OCI-LY3 (cell line): ENCODE data around the gene RTL5.

Experiments
- H2AFZ ChIP-seq: fragments of 200-600, 300-600 bp; shearing (Covaris generic); 2 replicates; pipeline ENCODE4 v1.6.0; 2014; ENCODE audit warnings: antibody characterized with exemption, low read depth, low read length
- H3K27ac ChIP-seq: fragments of 200-600, 300-600 bp; sonication (generic); 2 replicates; pipeline ENCODE4 v1.5.1; 2014; ENCODE audit warnings: mild to moderate bottlenecking, low read length, moderate library complexity, mixed read lengths
- H3K27me3 ChIP-seq: fragments of 200-600, 300-600 bp; sonication (generic); 2 replicates; pipeline ENCODE4 v1.6.1; 2014; ENCODE audit warnings: low read depth, low read length, mixed read lengths
- H3K36me3 ChIP-seq: fragments of 200-600, 300-600 bp; sonication (generic); replicated peaks from 2 replicates; pipeline ENCODE3; 2014; ENCODE audit warnings: low read depth, low read length, mixed read lengths
- H3K4me1 ChIP-seq: fragments of 300-600, 200-600 bp; sonication (generic); 2 replicates; pipeline ENCODE4 v1.6.1; 2014; ENCODE audit warnings: low read length, mixed read lengths
- H3K4me2 ChIP-seq: fragments of 200-600, 300-600 bp; sonication (generic); 2 replicates; pipeline ENCODE4 v1.6.1; 2014; ENCODE audit warnings: low read length, mixed read lengths
- H3K4me3 ChIP-seq: fragments of 300-600, 200-600 bp; sonication (generic); 2 replicates; pipeline ENCODE4 v1.5.1; 2014; ENCODE audit warnings: antibody characterized with exemption, mild to moderate bottlenecking, low read length, moderate library complexity
- H3K79me2 ChIP-seq: fragments of 300-600, 200-600 bp; shearing (Covaris generic); 2 replicates; pipeline ENCODE4 v1.6.1; 2014; ENCODE audit warnings: mild to moderate bottlenecking, low read length, mixed read lengths
- H3K9ac ChIP-seq: fragments of 300-600, 200-600 bp; shearing (Covaris generic); 2 replicates; pipeline ENCODE4 v1.6.0; 2014; ENCODE audit warnings: mild to moderate bottlenecking, low read length, moderate library complexity
- H3K9me3 ChIP-seq: fragments of 200-600, 300-600 bp; shearing (Covaris generic); 2 replicates; pipeline ENCODE4 v1.6.1; 2014; ENCODE audit warnings: low read length, mixed read lengths; ENCODE audit not compliant: insufficient read depth
- H4K20me1 ChIP-seq: fragments of 200-600, 300-600 bp; sonication (generic); 2 replicates; pipeline ENCODE4 v1.6.1; 2016; ENCODE audit warnings: low read length, mixed read lengths; ENCODE audit not compliant: insufficient read depth
- EZH2phosphoT487 ChIP-seq: fragments of 200-600 bp; shearing (Covaris generic); IDR thresholded peaks from 2 replicates; pipeline ENCODE4 v1.6.1; 2018; ENCODE audit warnings: antibody characterized with exemption, mixed run types, low read depth
- TF ChIP-seq, protein P1 (sequence below): fragments of 200-600, 300-600 bp; sonication (generic); IDR thresholded peaks from 2 replicates; pipeline ENCODE4 v1.5.1; 2014; ENCODE audit warnings: antibody characterized with exemption, low read length, low read depth

The RTL5 gene

DNA sequence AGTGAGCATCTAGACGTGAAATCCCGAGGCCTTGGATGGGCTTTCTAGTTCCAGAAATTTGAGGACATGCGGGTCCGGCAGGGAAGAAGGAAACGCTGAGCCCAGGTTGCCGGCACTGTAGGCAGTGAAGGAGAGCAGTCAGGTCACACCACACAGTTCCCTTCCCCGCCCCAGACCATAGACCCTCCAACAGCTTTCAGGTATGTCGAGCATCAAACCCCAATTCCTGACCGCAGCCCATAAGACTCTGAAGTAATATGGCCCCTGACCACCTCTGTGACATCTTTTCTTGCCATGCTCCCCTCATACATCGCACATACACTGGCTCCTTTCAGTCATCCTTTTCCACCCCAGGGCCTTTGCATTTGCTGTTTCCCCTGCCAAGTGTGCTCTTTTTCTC lies 23.0 kb downstream of the RTL5 start:
- no peak for TF ChIP-seq EZH2phosphoT487
- TF ChIP-seq, protein P1, sequence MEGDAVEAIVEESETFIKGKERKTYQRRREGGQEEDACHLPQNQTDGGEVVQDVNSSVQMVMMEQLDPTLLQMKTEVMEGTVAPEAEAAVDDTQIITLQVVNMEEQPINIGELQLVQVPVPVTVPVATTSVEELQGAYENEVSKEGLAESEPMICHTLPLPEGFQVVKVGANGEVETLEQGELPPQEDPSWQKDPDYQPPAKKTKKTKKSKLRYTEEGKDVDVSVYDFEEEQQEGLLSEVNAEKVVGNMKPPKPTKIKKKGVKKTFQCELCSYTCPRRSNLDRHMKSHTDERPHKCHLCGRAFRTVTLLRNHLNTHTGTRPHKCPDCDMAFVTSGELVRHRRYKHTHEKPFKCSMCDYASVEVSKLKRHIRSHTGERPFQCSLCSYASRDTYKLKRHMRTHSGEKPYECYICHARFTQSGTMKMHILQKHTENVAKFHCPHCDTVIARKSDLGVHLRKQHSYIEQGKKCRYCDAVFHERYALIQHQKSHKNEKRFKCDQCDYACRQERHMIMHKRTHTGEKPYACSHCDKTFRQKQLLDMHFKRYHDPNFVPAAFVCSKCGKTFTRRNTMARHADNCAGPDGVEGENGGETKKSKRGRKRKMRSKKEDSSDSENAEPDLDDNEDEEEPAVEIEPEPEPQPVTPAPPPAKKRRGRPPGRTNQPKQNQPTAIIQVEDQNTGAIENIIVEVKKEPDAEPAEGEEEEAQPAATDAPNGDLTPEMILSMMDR, result no peak
- no peak overlapping the region for H3K4me2 ChIP-seq
- H3K79me2 ChIP-seq, result no peaks in the 10 kb centered on the region
- no peak overlapping the region for H3K27ac ChIP-seq
- H3K9me3 ChIP-seq, result no peaks in the 10 kb centered on the region
- H3K4me3 ChIP-seq, result no peak overlapping the region
- H2AFZ ChIP-seq, result no peak overlapping the region
- no peak overlapping the region for H3K9ac ChIP-seq
- H3K27me3 ChIP-seq, result peaks cover 39% of the 10 kb centered on the region
- no peaks in the 10 kb centered on the region for H4K20me1 ChIP-seq
- H3K4me1 ChIP-seq, result peaks cover 6% of the 10 kb centered on the region; the same call in 1 of the 2 replicates
- H3K36me3 ChIP-seq, result no peaks in the 10 kb centered on the region

DNA sequence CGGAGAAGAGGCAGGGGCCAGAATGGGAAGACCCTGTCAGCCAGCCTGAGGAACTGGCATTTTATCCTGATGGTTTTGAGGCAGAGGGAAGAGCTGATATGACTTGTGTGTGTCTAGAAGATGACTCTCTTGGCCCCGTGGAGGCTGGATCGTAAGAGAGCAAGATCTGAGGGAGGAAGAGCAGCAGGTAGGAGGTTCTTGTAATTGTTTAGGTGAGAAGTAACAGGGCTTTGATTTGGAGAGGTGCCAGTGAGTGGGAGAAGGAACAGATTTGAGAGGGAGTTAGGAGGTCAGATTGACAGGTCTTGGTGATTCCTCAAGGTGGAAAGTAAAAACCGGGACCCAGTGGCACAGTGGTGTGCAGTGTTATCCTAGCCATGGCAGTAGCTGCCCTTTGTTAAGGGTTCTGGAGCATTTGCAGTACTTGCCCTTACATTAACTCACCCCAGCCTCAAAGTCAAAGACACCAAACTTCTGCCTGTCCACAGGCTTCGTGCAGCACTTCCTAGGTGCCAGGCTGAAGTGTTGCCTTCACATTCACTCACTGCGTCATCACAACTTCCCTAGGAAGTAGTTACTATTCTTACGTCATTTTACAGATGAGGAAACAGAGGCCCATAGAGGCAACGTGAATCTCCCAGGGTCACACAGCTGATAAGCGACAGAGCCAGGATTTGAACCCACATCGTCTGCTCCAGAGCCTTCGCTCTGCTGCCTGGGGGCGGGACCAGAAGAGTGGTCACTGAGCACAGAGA lies 23.7 kb downstream of the RTL5 start:
- no peak for TF ChIP-seq EZH2phosphoT487
- H2AFZ ChIP-seq, result no peak overlapping the region
- H3K4me1 ChIP-seq, result peaks cover 6% of the 10 kb centered on the region; the same call in 1 of the 2 replicates
- no peak overlapping the region for H3K4me3 ChIP-seq
- no peaks in the 10 kb centered on the region for H3K79me2 ChIP-seq
- H3K9me3 ChIP-seq, result no peaks in the 10 kb centered on the region
- no peaks in the 10 kb centered on the region for H3K36me3 ChIP-seq
- H3K27ac ChIP-seq, result no peak overlapping the region
- H4K20me1 ChIP-seq, result no peaks in the 10 kb centered on the region
- peaks cover 46% of the 10 kb centered on the region for H3K27me3 ChIP-seq
- no peak overlapping the region for H3K4me2 ChIP-seq
- H3K9ac ChIP-seq, result no peak overlapping the region

DNA sequence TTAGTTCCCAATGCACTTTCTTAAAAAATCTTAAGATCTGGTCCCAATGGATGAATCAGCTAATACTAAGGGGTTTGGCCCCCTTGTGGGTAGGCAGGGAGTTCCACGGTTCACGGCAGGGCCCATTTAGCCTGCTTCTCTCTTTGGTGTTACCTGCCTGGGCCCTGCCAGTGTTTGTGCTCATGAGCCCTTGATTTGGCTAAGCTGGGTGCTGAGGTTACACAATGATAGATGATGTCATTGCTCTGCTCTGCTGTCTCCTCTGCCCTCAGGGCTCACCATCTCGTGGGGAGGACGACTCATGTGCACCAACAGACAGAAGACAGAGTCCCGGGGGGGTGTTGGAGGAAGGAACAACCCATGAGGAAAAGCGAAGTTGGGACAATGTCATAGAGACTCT lies 24.4 kb downstream of the RTL5 start:
- Histone ChIP-seq H3K4me1 (peaks cover 6% of the 10 kb centered on the region; the same call in 1 of the 2 replicates), H3K27ac (no peak overlapping the region), H4K20me1 (no peaks in the 10 kb centered on the region), H3K4me2 (no peak overlapping the region), H3K9me3 (no peaks in the 10 kb centered on the region), H3K27me3 (peaks cover 51% of the 10 kb centered on the region), H3K9ac (no peak overlapping the region), H3K4me3 (no peak overlapping the region), H3K36me3 (no peaks in the 10 kb centered on the region), H3K79me2 (no peaks in the 10 kb centered on the region), H2AFZ (no peak overlapping the region)
- TF ChIP-seq, protein P1, result no peak
- no peak for TF ChIP-seq EZH2phosphoT487

DNA sequence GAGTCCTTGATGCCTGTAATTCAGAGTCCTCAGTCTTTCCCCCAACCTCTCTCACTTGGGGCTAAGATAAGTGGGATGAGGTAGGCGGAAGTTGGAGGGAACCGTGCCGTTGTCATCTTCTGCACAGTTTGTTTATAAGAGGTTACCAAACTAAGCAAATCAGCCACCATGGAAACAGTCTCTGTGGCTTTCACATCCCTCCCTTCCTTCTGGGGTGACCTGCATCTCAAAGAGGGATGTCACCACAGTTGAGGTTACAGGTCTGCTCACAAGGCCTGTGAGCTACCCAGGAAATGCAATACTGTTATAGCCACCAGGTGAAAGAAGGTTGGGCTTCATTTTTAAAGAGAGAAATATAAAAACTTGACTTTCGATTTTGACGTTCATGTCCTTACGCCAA lies 26.3 kb downstream of the RTL5 start:
- H3K9ac ChIP-seq, result no peak overlapping the region
- H3K9me3 ChIP-seq, result no peaks in the 10 kb centered on the region
- TF ChIP-seq, protein P1, result no peak
- TF ChIP-seq EZH2phosphoT487, result no peak
- H3K4me2 ChIP-seq, result no peak overlapping the region
- no peaks in the 10 kb centered on the region for H3K79me2 ChIP-seq
- H4K20me1 ChIP-seq, result no peaks in the 10 kb centered on the region
- no peaks in the 10 kb centered on the region for H3K36me3 ChIP-seq
- H3K4me3 ChIP-seq, result no peak overlapping the region
- H3K27ac ChIP-seq, result no peak overlapping the region
- H3K27me3 ChIP-seq, result peaks cover 49% of the 10 kb centered on the region
- H2AFZ ChIP-seq, result no peak overlapping the region
- peaks cover 20% of the 10 kb centered on the region for H3K4me1 ChIP-seq
